NT2/D1 (cell line): Measurements from ENCODE around the gene COL1A1.
A peak's percentile ranks its signal among the peaks of the same experiment; 100 is the strongest.

Source experiments
- DNase-seq: peaks from one replicate; pipeline ENCODE4 v3.0.0-alpha.2; 2011; ENCODE audit warnings: low read depth, low spot score
- H3K27me3 ChIP-seq: 2 replicates; pipeline ENCODE4 v1.6.0; 2011; ENCODE audit warnings: mild to moderate bottlenecking; ENCODE audit not compliant: insufficient read length, insufficient read depth
- H3K36me3 ChIP-seq: 2 replicates; pipeline ENCODE4 v1.6.1; 2011; ENCODE audit warnings: mild to moderate bottlenecking, low read length, mixed read lengths; ENCODE audit not compliant: insufficient read depth, insufficient read length
- H3K4me1 ChIP-seq: 2 replicates; pipeline ENCODE4 v1.5.1; 2011; ENCODE audit not compliant: insufficient read depth, insufficient read length
- H3K4me3 ChIP-seq: 2 replicates; pipeline ENCODE4 v1.5.1; 2011; ENCODE audit warnings: low read depth; ENCODE audit not compliant: insufficient read length
- H3K9ac ChIP-seq: 2 replicates; pipeline ENCODE4 v1.6.0; 2011; ENCODE audit warnings: low read depth; ENCODE audit not compliant: insufficient read length
- H3K9me3 ChIP-seq: 2 replicates; pipeline ENCODE4 v1.5.1; 2011; ENCODE audit warnings: mild to moderate bottlenecking, low read length; ENCODE audit not compliant: insufficient read depth
- SUZ12 ChIP-seq: IDR thresholded peaks from 2 replicates; pipeline ENCODE4 v1.6.1; 2011; ENCODE audit not compliant: insufficient read length, insufficient read depth; ENCODE audit errors: extremely low read depth
- YY1 ChIP-seq: IDR thresholded peaks from 2 replicates; pipeline ENCODE4 v1.6.1; 2011; ENCODE audit not compliant: insufficient read length, insufficient read depth
- ZNF274 ChIP-seq: IDR thresholded peaks from 2 replicates; pipeline ENCODE4 v1.6.1; 2011; ENCODE audit warnings: mild to moderate bottlenecking, low read depth, low read length

Gene COL1A1

DNA sequence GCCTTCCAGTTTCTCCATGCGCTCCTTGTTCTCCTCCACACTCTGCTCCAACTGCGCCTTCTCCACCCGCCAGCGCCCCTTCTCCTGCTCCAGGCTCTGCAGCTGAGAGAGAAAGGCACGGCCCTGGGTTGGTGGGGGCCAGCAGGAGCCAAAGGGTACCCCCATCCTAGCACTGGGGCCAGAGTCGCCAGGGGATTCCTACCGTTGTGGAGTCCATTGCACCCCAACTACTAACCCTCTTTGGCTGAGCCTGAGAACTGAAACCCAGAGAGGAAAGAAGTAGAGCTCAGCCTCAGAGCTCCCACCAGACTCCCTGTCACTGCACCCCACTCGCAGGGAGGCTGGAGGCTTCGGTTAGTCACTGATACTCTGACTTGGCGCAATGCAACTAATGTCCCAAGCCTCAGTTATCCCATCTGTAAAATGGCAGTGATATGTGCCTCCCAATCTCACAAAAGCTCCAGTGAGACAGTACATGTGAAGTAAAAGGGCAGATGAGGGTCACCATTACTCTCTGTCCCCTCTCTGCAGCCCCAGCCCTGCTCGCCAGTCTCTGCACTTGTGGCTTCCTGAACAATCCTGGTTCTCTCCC, 65.2 kb downstream of the COL1A1 start:
- Histone ChIP-seq H3K4me3 (no peak overlapping the region), H3K9ac (no peak overlapping the region), H3K4me1 (peaks cover 59% of the 10 kb centered on the region), H3K27me3 (peaks cover under 1% of the 10 kb centered on the region), H3K9me3 (no peaks in the 10 kb centered on the region), H3K36me3 (peaks cover 79% of the 10 kb centered on the region)
- TF ChIP-seq SUZ12 (no peak), YY1 (no peak), ZNF274 (no peak)
- DNase-seq: no peak

DNA sequence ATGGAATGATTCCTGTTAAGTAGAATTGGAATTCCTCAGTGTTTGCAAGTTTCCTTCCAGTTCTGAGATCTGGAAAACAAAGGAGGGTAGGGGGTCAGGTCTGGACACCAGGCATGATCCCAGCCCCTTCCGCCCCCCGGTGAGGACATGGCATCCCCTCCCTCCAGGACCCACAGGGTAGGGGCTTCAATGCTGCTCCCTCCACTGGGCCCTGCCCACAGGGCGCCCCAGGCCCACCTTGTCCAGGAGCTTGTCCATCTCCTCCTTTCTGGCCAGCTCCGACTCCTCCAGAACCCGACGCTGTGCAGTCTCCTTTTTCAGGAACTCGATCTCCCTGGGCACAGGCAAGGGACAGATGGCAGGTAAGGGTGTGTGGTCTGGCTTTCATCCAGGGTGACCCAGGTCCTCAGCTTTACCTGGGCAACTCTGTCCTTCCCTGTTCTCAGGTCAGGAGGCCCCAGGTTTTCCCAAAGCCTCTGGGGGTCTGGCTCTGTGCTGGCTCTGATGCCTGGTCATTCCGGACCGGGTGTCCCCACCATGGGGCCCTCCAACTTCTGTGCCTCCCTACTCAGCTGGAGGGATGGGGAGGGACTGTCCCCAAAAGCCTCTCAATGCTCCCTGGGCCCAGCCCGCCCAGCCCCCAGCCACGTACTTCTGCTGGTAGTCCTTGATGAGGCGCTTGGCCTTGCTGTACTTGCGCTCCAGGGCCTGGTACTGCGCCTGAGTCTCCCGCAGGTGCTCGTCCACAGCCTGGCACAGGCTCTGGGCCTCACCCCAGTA, 65.9 kb downstream of the COL1A1 start:
- H3K4me1 ChIP-seq: peaks cover 59% of the 10 kb centered on the region
- H3K27me3 ChIP-seq: peaks cover 7% of the 10 kb centered on the region
- DNase-seq: no peak
- no peak overlapping the region for H3K4me3 ChIP-seq
- H3K36me3 ChIP-seq: peaks cover 72% of the 10 kb centered on the region
- no peaks in the 10 kb centered on the region for H3K9me3 ChIP-seq
- H3K9ac ChIP-seq: no peak overlapping the region
- no peak for TF ChIP-seq YY1
- no peak for TF ChIP-seq ZNF274
- TF ChIP-seq SUZ12: no peak

DNA sequence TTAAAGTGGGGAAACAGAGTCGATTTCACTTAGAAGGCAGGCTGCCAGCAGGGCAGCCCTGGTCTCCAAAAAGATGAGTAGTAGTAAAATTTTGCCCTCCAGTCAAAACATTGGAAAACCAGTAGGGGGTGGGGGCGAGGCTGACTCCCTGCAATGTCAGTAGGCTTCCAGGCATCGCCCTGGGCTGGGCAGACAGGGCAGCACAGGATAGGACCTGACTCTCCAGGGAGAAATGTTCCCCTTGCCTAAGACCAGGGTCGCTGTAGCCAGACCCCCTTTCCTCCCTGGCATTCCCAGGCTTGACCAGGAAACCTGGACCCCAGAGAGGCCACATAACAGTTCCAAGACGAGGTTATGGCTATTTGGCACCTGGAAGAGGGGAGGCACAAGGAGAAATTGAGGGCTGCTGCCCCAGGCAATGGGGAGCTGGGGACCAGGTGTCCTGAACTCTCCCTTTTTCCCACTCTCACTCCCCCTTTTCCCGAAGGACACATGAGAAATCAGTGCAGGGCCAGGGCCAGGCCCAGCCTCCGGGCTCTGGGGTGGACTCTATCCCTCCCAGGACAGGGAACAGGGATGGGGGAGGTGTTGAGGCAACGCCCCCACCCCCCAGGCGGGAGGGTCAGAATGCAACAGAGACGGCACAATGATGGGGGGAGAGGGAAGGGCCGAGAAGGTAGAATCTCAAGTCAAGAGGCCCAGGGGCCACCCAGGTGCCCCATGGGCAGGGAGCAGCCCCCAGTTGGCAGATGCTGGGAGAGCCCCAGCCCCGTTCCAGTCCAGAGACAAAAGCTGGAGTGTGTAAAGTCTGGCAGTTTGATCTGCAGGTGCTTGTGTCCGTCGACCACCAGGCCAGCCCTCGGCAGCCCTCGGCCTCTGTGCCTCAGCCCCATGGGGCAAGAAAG, 67.0 kb downstream of the COL1A1 start:
- H3K9ac ChIP-seq: peak overlapping the region; percentile 45
- H3K36me3 ChIP-seq: peaks cover 61% of the 10 kb centered on the region
- TF ChIP-seq YY1 (no peak), SUZ12 (no peak), ZNF274 (no peak)
- peaks cover 13% of the 10 kb centered on the region for H3K27me3 ChIP-seq
- peaks cover 51% of the 10 kb centered on the region for H3K4me1 ChIP-seq
- no peaks in the 10 kb centered on the region for H3K9me3 ChIP-seq
- DNase-seq: no peak
- H3K4me3 ChIP-seq: no peak overlapping the region

GRCh38 chr17:50133769-50134099, 67.7 kb downstream of the COL1A1 start:
- H3K4me3 ChIP-seq: no peak overlapping the region
- no peaks in the 10 kb centered on the region for H3K9me3 ChIP-seq
- H3K27me3 ChIP-seq: peaks cover 13% of the 10 kb centered on the region
- H3K9ac ChIP-seq: peak overlapping the region; percentile 39
- H3K4me1 ChIP-seq: peaks cover 47% of the 10 kb centered on the region
- TF ChIP-seq ZNF274 (no peak), YY1 (no peak), SUZ12 (no peak)
- H3K36me3 ChIP-seq: peaks cover 54% of the 10 kb centered on the region
- no peak for DNase-seq
